HEK293 (cell line): ENCODE data around the gene TLL2.

Source experiments
- CTCF ChIA-PET: fragments of 350-600 bp; formaldehyde crosslinking; extraction: SDS; loops from one replicate; lab custom pipeline; 2021; ENCODE audit warnings: antibody characterized with exemption; lab: Yijun Ruan, JAX
- POLR2A ChIA-PET: fragments of 300-600 bp; formaldehyde crosslinking; extraction: SDS; loops from one replicate; lab custom pipeline; 2020; ENCODE audit warnings: antibody characterized with exemption, inconsistent platforms; lab: Yijun Ruan, JAX
- H3K27ac ChIP-seq: fragments of 200-500 bp; sonication (Bioruptor generic); 2 replicates; pipeline ENCODE4 v1.5.1; 2014; ENCODE audit warnings: low read depth, low read length, control low read depth, inconsistent platforms; ENCODE audit errors: extremely low read depth
- H3K36me3 ChIP-seq, 2 experiments: fragments of 200-500 bp in 1 of 2; sonication (Bioruptor generic) in 1 of 2; 1 replicate in 1 of 2; 2 replicates in 1 of 2; pipeline ENCODE4 v1.5.1; 2014 to 2017; ENCODE audit warnings: inconsistent platforms in 2 of 2, low read length in 2 of 2; ENCODE audit not compliant: control insufficient read depth in 2 of 2, insufficient read depth in 1 of 2
- H3K4me1 ChIP-seq: fragments of 200-500 bp; sonication (Bioruptor generic); 2 replicates; pipeline ENCODE4 v1.5.1; 2014; ENCODE audit warnings: mild to moderate bottlenecking, low read length, inconsistent platforms; ENCODE audit not compliant: control insufficient read depth, insufficient read depth
- H3K4me3 ChIP-seq: 2 replicates; pipeline ENCODE4 v1.5.1; 2011; ENCODE audit warnings: low read depth, mild to moderate bottlenecking, control low read depth, low read length, moderate library complexity
- H3K9me3 ChIP-seq: fragments of 200-500 bp; sonication (Bioruptor generic); 2 replicates; pipeline ENCODE4 v1.5.1; 2014; ENCODE audit warnings: low read depth, low read length, inconsistent platforms; ENCODE audit not compliant: control insufficient read depth, insufficient read depth
- BCL11B ChIP-seq: fragments of 450-650 bp; formaldehyde crosslinking; IDR thresholded peaks from 2 replicates; pipeline ENCODE4 v1.5.1; 2016; ENCODE audit warnings: low read depth, missing biosample characterization, missing genetic modification characterization
- GLIS1 ChIP-seq: fragments of 450-650 bp; formaldehyde crosslinking; IDR thresholded peaks from 2 replicates; pipeline ENCODE4 v1.5.1; 2016; ENCODE audit warnings: missing biosample characterization, missing genetic modification characterization
- KLF1 ChIP-seq: fragments of 450-650 bp; formaldehyde crosslinking; IDR thresholded peaks from 2 replicates; pipeline ENCODE4 v1.5.1; 2016; ENCODE audit warnings: missing biosample characterization, missing genetic modification characterization
- KLF8 ChIP-seq: fragments of 450-650 bp; formaldehyde crosslinking; IDR thresholded peaks from 2 replicates; pipeline ENCODE4 v1.5.1; 2016; ENCODE audit warnings: missing biosample characterization, missing genetic modification characterization
- MYNN ChIP-seq: fragments of 450-650 bp; formaldehyde crosslinking; IDR thresholded peaks from 2 replicates; pipeline ENCODE4 v1.5.1; 2016; ENCODE audit warnings: missing biosample characterization, missing genetic modification characterization, borderline replicate concordance
- PRDM1 ChIP-seq: fragments of 450-650 bp; formaldehyde crosslinking; IDR thresholded peaks from 2 replicates; pipeline ENCODE4; 2016; ENCODE audit warnings: missing biosample characterization, missing genetic modification characterization
- RBAK ChIP-seq: fragments of 450-650 bp; formaldehyde crosslinking; IDR thresholded peaks from 2 replicates; pipeline ENCODE4 v1.5.1; 2016; ENCODE audit warnings: missing biosample characterization, missing genetic modification characterization
- SALL2 ChIP-seq: fragments of 450-650 bp; formaldehyde crosslinking; IDR thresholded peaks from 2 replicates; pipeline ENCODE4 v1.5.0; 2017; ENCODE audit warnings: missing biosample characterization, mild to moderate bottlenecking, missing genetic modification characterization, borderline replicate concordance
- SCRT1 ChIP-seq: fragments of 450-650 bp; formaldehyde crosslinking; IDR thresholded peaks from 2 replicates; pipeline ENCODE4 v1.5.1; 2016; ENCODE audit warnings: missing biosample characterization, missing genetic modification characterization, borderline replicate concordance
- WT1 ChIP-seq: fragments of 450-650 bp; formaldehyde crosslinking; IDR thresholded peaks from 2 replicates; pipeline ENCODE4 v1.5.1; 2016; ENCODE audit warnings: missing biosample characterization, missing genetic modification characterization
- ZBTB21 ChIP-seq: fragments of 450-650 bp; formaldehyde crosslinking; IDR thresholded peaks from 2 replicates; pipeline ENCODE4 v1.5.1; 2017; ENCODE audit warnings: missing biosample characterization, missing genetic modification characterization
- ZFHX2 ChIP-seq: fragments of 450-650 bp; formaldehyde crosslinking; conservative IDR thresholded peaks from 2 replicates; pipeline ENCODE4 v1.5.1; 2016; ENCODE audit warnings: missing biosample characterization, missing genetic modification characterization
- ZNF114 ChIP-seq: fragments of 450-650 bp; formaldehyde crosslinking; IDR thresholded peaks from 2 replicates; pipeline ENCODE4 v1.5.0; 2017; ENCODE audit warnings: missing biosample characterization, missing genetic modification characterization
- ZNF138 ChIP-seq: fragments of 450-650 bp; formaldehyde crosslinking; IDR thresholded peaks from 2 replicates; pipeline ENCODE4 v1.5.1; 2016; ENCODE audit warnings: missing biosample characterization, missing genetic modification characterization, borderline replicate concordance
- ZNF202 ChIP-seq: fragments of 450-650 bp; formaldehyde crosslinking; IDR thresholded peaks from 2 replicates; pipeline ENCODE4 v1.5.1; 2016; ENCODE audit warnings: missing biosample characterization, missing genetic modification characterization, borderline replicate concordance
- ZNF280C ChIP-seq: fragments of 450-650 bp; formaldehyde crosslinking; IDR thresholded peaks from 2 replicates; pipeline ENCODE4 v1.5.1; 2016; ENCODE audit warnings: missing biosample characterization, missing genetic modification characterization
- ZNF311 ChIP-seq: fragments of 450-650 bp; formaldehyde crosslinking; IDR thresholded peaks from 2 replicates; pipeline ENCODE4 v1.5.1; 2017; ENCODE audit warnings: missing biosample characterization, missing genetic modification characterization, borderline replicate concordance
- ZNF362 ChIP-seq: fragments of 450-650 bp; formaldehyde crosslinking; IDR thresholded peaks from 2 replicates; pipeline ENCODE4 v1.5.1; 2016; ENCODE audit warnings: missing biosample characterization, missing genetic modification characterization
- ZNF513 ChIP-seq: fragments of 450-650 bp; IDR thresholded peaks from 2 replicates; pipeline ENCODE4 v1.5.1; 2018; ENCODE audit warnings: missing biosample characterization, missing genetic modification characterization
- ZNF548 ChIP-seq: fragments of 450-650 bp; formaldehyde crosslinking; IDR thresholded peaks from 2 replicates; pipeline ENCODE4 v1.5.1; 2016; ENCODE audit warnings: missing biosample characterization, missing genetic modification characterization
- ZNF580 ChIP-seq: fragments of 450-650 bp; formaldehyde crosslinking; IDR thresholded peaks from 2 replicates; pipeline ENCODE4 v1.5.1; 2016; ENCODE audit warnings: missing biosample characterization, missing genetic modification characterization
- ZNF623 ChIP-seq: fragments of 450-650 bp; formaldehyde crosslinking; IDR thresholded peaks from 2 replicates; pipeline ENCODE4 v1.5.1; 2016; ENCODE audit warnings: missing biosample characterization, missing genetic modification characterization
- ZNF670 ChIP-seq: fragments of 450-650 bp; formaldehyde crosslinking; IDR thresholded peaks from 2 replicates; pipeline ENCODE4 v1.5.1; 2016; ENCODE audit warnings: missing biosample characterization, missing genetic modification characterization, low read depth
- ZNF777 ChIP-seq: fragments of 450-650 bp; formaldehyde crosslinking; IDR thresholded peaks from 2 replicates; pipeline ENCODE4 v1.5.1; 2017; ENCODE audit warnings: missing biosample characterization, missing genetic modification characterization, borderline replicate concordance

The TLL2 gene

GRCh38 chr10:96436035-96436434 lies 77.7 kb downstream of the TLL2 start:
- POLR2A ChIA-PET: no interaction called here
- Histone ChIP-seq H3K4me1 (no peaks in the 10 kb centered on the region), H3K4me3 (no peak overlapping the region), H3K27ac (no peak overlapping the region), H3K36me3 (no peaks in the 10 kb centered on the region), H3K9me3 (no peaks in the 10 kb centered on the region)
- CTCF ChIA-PET: interaction anchor here (0.6 to 1.1 kb wide), 2 partner anchors 75 to 651 kb away, joined by 3 to 5 read pairs; no protein-coding TSS in a partner anchor
- no peak for TF ChIP-seq ZNF580 (tag by site-specific recombination)
- TF ChIP-seq WT1: no peak
- TF ChIP-seq ZNF777 (tag by site-specific recombination): no peak

- Histone ChIP-seq H3K9me3 (no peaks in the 10 kb centered on the region), H3K36me3 (no peaks in the 10 kb centered on the region), H3K4me3 (no peak overlapping the region), H3K4me1 (0 out of 2 replicates have a peak, but pooled peaks cover 2% of the 10 kb centered on the region), H3K27ac (no peak overlapping the region)
- TF ChIP-seq PRDM1 (tag by site-specific recombination): no peak
- no peak for TF ChIP-seq ZNF670 (tag by site-specific recombination)
- TF ChIP-seq KLF1 (tag by site-specific recombination): no peak
- no peak for TF ChIP-seq ZNF362
- TF ChIP-seq GLIS1 (tag by site-specific recombination): no peak
- no peak for TF ChIP-seq ZNF548 (tag by site-specific recombination)
- TF ChIP-seq ZNF138 (tag by site-specific recombination): no peak
- CTCF ChIA-PET: no interaction called here
- POLR2A ChIA-PET: no interaction called here
Measured at GRCh38 chr10:96431211-96431970, 82.3 kb downstream of the TLL2 start.

GRCh38 chr10:96427291-96427690 lies 86.4 kb downstream of the TLL2 start:
- Histone ChIP-seq H3K36me3 (no peaks in the 10 kb centered on the region), H3K4me1 (0 out of 2 replicates have a peak, but pooled peaks cover 2% of the 10 kb centered on the region), H3K4me3 (no peak overlapping the region), H3K9me3 (no peaks in the 10 kb centered on the region), H3K27ac (no peak overlapping the region)
- ChIA-PET POLR2A (no interaction called here), CTCF (interaction anchor here (0.7 to 1.7 kb wide), 5 partner anchors 19 to 129 kb away, joined by 3 to 8 read pairs (median 4); no protein-coding TSS in a partner anchor)
- TF ChIP-seq ZNF777 (tag by site-specific recombination) (no peak), KLF8 (tag by site-specific recombination) (no peak), ZNF623 (tag by site-specific recombination) (no peak), ZNF280C (tag by site-specific recombination) (no peak), SCRT1 (tag by site-specific recombination) (no peak), ZNF311 (tag by site-specific recombination) (no peak), SALL2 (tag by site-specific recombination) (no peak), ZFHX2 (no peak), ZNF513 (tag by site-specific recombination) (no peak), RBAK (tag by site-specific recombination) (no peak), ZNF114 (tag by site-specific recombination) (no peak), BCL11B (tag by site-specific recombination) (no peak), MYNN (tag by site-specific recombination) (no peak), ZNF202 (tag by site-specific recombination) (no peak), ZBTB21 (tag by site-specific recombination) (no peak), ZNF548 (tag by site-specific recombination) (no peak)
